ENCODE results near the gene STX2. TPM values are rescaled to one million over a fixed set of nuclear protein-coding genes. Genes with fewer than 3 reads are reported as not detected.
A peak's percentile ranks its signal among the peaks of the same experiment; 100 is the strongest.

Gene STX2
- total and polyA plus RNA-seq, 2 donors = 21.8 to 41.9 TPM

- Histone ChIP-seq H3K4me3 (ENCODE audit: low read depth, low read length) (no peak overlapping the region), H3K4me1 (ENCODE audit: insufficient read depth) (no peaks in the 10 kb centered on the region), H3K27ac (ENCODE audit: low read depth) (no peak overlapping the region), H3K36me3 (ENCODE audit: insufficient read depth) (no peaks in the 10 kb centered on the region)
- WGBS = 6% methylated on average over 13 of the region's 13 CpGs
- DNase-seq (ENCODE audit: extremely low spot score) = peak; percentile 62
Measured at GRCh38 chr12:130747867-130748740, 90.9 kb downstream of the STX2 start.

GRCh38 chr12:130746546-130746945 lies 92.5 kb downstream of the STX2 start:
- no peaks in the 10 kb centered on the region for H3K36me3 ChIP-seq (ENCODE audit: insufficient read depth)
- no peaks in the 10 kb centered on the region for H3K4me1 ChIP-seq (ENCODE audit: insufficient read depth)
- H3K4me3 ChIP-seq (ENCODE audit: low read depth, low read length) = no peak overlapping the region
- H3K27ac ChIP-seq (ENCODE audit: low read depth) = no peak overlapping the region
- DNase-seq (ENCODE audit: extremely low spot score) = no peak
- 68% methylated on average over 9 of the region's 9 CpGs for WGBS

- no peak for DNase-seq (ENCODE audit: extremely low spot score)
- Histone ChIP-seq H3K4me1 (ENCODE audit: insufficient read depth) (no peaks in the 10 kb centered on the region), H3K36me3 (ENCODE audit: insufficient read depth) (no peaks in the 10 kb centered on the region), H3K27ac (ENCODE audit: low read depth) (no peak overlapping the region), H3K4me3 (ENCODE audit: low read depth, low read length) (no peak overlapping the region)
- 75% methylated on average over 4 of the region's 4 CpGs for WGBS
Measured at GRCh38 chr12:130745921-130746320, 93.1 kb downstream of the STX2 start.

- DNase-seq (ENCODE audit: extremely low spot score) = no peak
- WGBS = 71% methylated on average over 5 of the region's 5 CpGs
- no peaks in the 10 kb centered on the region for H3K4me1 ChIP-seq (ENCODE audit: insufficient read depth)
- H3K36me3 ChIP-seq (ENCODE audit: insufficient read depth) = no peaks in the 10 kb centered on the region
- H3K4me3 ChIP-seq (ENCODE audit: low read depth, low read length) = no peak overlapping the region
- H3K27ac ChIP-seq (ENCODE audit: low read depth) = no peak overlapping the region
Measured at GRCh38 chr12:130744274-130744673, 94.8 kb downstream of the STX2 start.

GRCh38 chr12:130743606-130744005 lies 95.4 kb downstream of the STX2 start:
- no peak for DNase-seq (ENCODE audit: extremely low spot score)
- H3K27ac ChIP-seq (ENCODE audit: low read depth) = no peak overlapping the region
- H3K36me3 ChIP-seq (ENCODE audit: insufficient read depth) = no peaks in the 10 kb centered on the region
- H3K4me1 ChIP-seq (ENCODE audit: insufficient read depth) = no peaks in the 10 kb centered on the region
- no peak overlapping the region for H3K4me3 ChIP-seq (ENCODE audit: low read depth, low read length)
- 92% methylated on average over 5 of the region's 5 CpGs for whole genome bisulfite sequencing

- 84% methylated on average over 2 of the region's 2 CpGs for WGBS
- no peak for DNase-seq (ENCODE audit: extremely low spot score)
- no peak overlapping the region for H3K27ac ChIP-seq (ENCODE audit: low read depth)
- no peak overlapping the region for H3K4me3 ChIP-seq (ENCODE audit: low read depth, low read length)
- no peaks in the 10 kb centered on the region for H3K36me3 ChIP-seq (ENCODE audit: insufficient read depth)
- no peaks in the 10 kb centered on the region for H3K4me1 ChIP-seq (ENCODE audit: insufficient read depth)
Measured at GRCh38 chr12:130743176-130743575, 95.9 kb downstream of the STX2 start.

GRCh38 chr12:130742716-130743115 lies 96.3 kb downstream of the STX2 start:
- WGBS = 85% methylated on average over 1 of the region's 1 CpG
- no peak for DNase-seq (ENCODE audit: extremely low spot score)
- Histone ChIP-seq H3K36me3 (ENCODE audit: insufficient read depth) (no peaks in the 10 kb centered on the region), H3K27ac (ENCODE audit: low read depth) (no peak overlapping the region), H3K4me3 (ENCODE audit: low read depth, low read length) (no peak overlapping the region), H3K4me1 (ENCODE audit: insufficient read depth) (no peaks in the 10 kb centered on the region)

GRCh38 chr12:130742112-130742511 lies 96.9 kb downstream of the STX2 start:
- Histone ChIP-seq H3K36me3 (ENCODE audit: insufficient read depth) (no peaks in the 10 kb centered on the region), H3K4me3 (ENCODE audit: low read depth, low read length) (no peak overlapping the region), H3K27ac (ENCODE audit: low read depth) (no peak overlapping the region), H3K4me1 (ENCODE audit: insufficient read depth) (no peaks in the 10 kb centered on the region)
- WGBS = 84% methylated on average over 12 of the region's 12 CpGs
- no peak for DNase-seq (ENCODE audit: extremely low spot score)

Small RNAs within 50 kb of the gene (small RNA-seq; reads per million reads assigned to genes)
- not detected for gene RNU6-1077P

Other genes with a start within 250 kb of the STX2 start
- gene RIMBP2, start 123.0 kb downstream of the STX2 start, total RNA-seq = 2.7 TPM
- gene RIMBP2, start 123.0 kb downstream of the STX2 start, polyA plus RNA-seq = 1.3 TPM
- gene RAN, start 32.8 kb upstream of the STX2 start, total RNA-seq = 251 TPM
- 314 TPM for gene RAN, start 32.8 kb upstream of the STX2 start, polyA plus RNA-seq
- 60.1 TPM for gene ADGRD1, start 114.7 kb upstream of the STX2 start, total RNA-seq
- gene ADGRD1, start 114.7 kb upstream of the STX2 start, polyA plus RNA-seq = 62.3 TPM